ENCODE data around the gene SYT12. TPM values are rescaled to one million over a fixed set of nuclear protein-coding genes. Genes with fewer than 3 reads are reported as not detected.

Gene SYT12
- total RNA-seq, 1 experiment from 2014 or later: 1.9 TPM

- Mint-ChIP-seq H3K9me3 (no peaks in the 10 kb centered on the region), H3K4me3 (peak overlapping the region in 1 of 2 experiments; percentile 1; a peak in 1 of 5 replicates), H3K27ac (0 out of 7 replicates have a peak overlapping the region, but pooled peaks of 2 of the 3 experiments have one; percentile 12 to 44), H3K36me3 (ENCODE audit: insufficient read depth in 1 of 3, low read depth in 3 of 3) (no peaks in the 10 kb centered on the region), H3K4me1 (peaks cover 20 to 43% of the 10 kb centered on the region in 2 experiments), H3K27me3 (ENCODE audit: low read depth) (no peaks in the 10 kb centered on the region; the same call in none of the 2 replicates)
- Histone ChIP-seq H2BK20ac (ENCODE audit: low read depth, low read length, poor library complexity, severe bottlenecking) (no peak overlapping the region), H3K27ac (ENCODE audit: insufficient read length, low read depth, low read length) (no peak overlapping the region), H3K14ac (ENCODE audit: insufficient read depth, low read length) (no peak overlapping the region), H2BK120ac (ENCODE audit: low read depth, low read length, poor library complexity, severe bottlenecking) (no peak overlapping the region), H3K23me2 (ENCODE audit: insufficient read length, low read depth, low read length, poor library complexity, severe bottlenecking) (peaks cover 4% of the 10 kb centered on the region), H4K5ac (ENCODE audit: insufficient read length, low read depth, low read length) (no peak overlapping the region), H3K23ac (ENCODE audit: insufficient read length, low read depth, low read length) (no peak overlapping the region), H2AK5ac (ENCODE audit: insufficient read length, low read length) (no peak overlapping the region), H3K56ac (ENCODE audit: insufficient read length, low read depth, low read length) (no peak overlapping the region), H2AFZ (ENCODE audit: low read length) (no peak overlapping the region), H2BK5ac (ENCODE audit: insufficient read length, low read length) (no peak overlapping the region), H3K4me2 (ENCODE audit: insufficient read depth, insufficient read length, low read length) (no peak overlapping the region), H3K9ac (ENCODE audit: extremely low read depth, insufficient read length, low read length) (no peak overlapping the region), H4K8ac (replicated peaks; ENCODE audit: insufficient read length, low read depth, low read length) (no peak overlapping the region), H3K4me1 (ENCODE audit: insufficient read depth, low read length) (no peaks in the 10 kb centered on the region; the same call in 1 of the 2 replicates), H3K27me3 (ENCODE audit: insufficient read depth, low read length) (no peaks in the 10 kb centered on the region), H2BK12ac (ENCODE audit: insufficient read length, low read depth, low read length) (no peak overlapping the region), H3K79me2 (ENCODE audit: insufficient read depth, low read length) (no peaks in the 10 kb centered on the region), H3K4ac (ENCODE audit: low read depth, low read length) (no peak overlapping the region), H3T11ph (ENCODE audit: low read length) (no peak overlapping the region), H4K20me1 (ENCODE audit: control insufficient read depth, insufficient read depth, insufficient read length) (peaks cover 3% of the 10 kb centered on the region), H3K9me3 (ENCODE audit: control insufficient read depth, low read depth, low read length) (no peaks in the 10 kb centered on the region), H2BK15ac (ENCODE audit: low read depth, low read length) (no peak overlapping the region), H4K91ac (ENCODE audit: insufficient read length, low read depth, low read length) (no peak overlapping the region), H3K18ac (ENCODE audit: insufficient read length, low read depth, low read length) (no peak overlapping the region), H3K79me1 (ENCODE audit: insufficient read depth, low read depth, low read length, poor library complexity, severe bottlenecking) (no peaks in the 10 kb centered on the region)
- no peak for DNase-seq
- TF ChIP-seq CTCF (conservative IDR thresholded peaks at IDR 0.05): no peak
- WGBS (ENCODE audit: extremely low coverage, insufficient read length, low lambda C conversion rate): no CpG with 5 or more reads among the region's 9 CpGs
Observed at GRCh38 chr11:67054346-67054835, 31.5 kb downstream of the SYT12 start.
